Smooth muscle cell of the coronary artery (primary cell): ENCODE data around the gene SRSF6. TPM values are rescaled to one million over a fixed set of nuclear protein-coding genes. Genes with fewer than 3 reads are reported as not detected.

Experiments used
- total RNA-seq: library from RNA; depleted of rRNA; stranded (reverse); fragments of >200 nt; gene quantifications from 2 replicates; pipeline ENCODE4 v1.2.3, GENCODE V29; 2014; ENCODE audit warnings: low replicate concordance

SRSF6 gene
- 34.4 and 38.6 TPM in 2 replicates for total RNA-seq

DNA sequence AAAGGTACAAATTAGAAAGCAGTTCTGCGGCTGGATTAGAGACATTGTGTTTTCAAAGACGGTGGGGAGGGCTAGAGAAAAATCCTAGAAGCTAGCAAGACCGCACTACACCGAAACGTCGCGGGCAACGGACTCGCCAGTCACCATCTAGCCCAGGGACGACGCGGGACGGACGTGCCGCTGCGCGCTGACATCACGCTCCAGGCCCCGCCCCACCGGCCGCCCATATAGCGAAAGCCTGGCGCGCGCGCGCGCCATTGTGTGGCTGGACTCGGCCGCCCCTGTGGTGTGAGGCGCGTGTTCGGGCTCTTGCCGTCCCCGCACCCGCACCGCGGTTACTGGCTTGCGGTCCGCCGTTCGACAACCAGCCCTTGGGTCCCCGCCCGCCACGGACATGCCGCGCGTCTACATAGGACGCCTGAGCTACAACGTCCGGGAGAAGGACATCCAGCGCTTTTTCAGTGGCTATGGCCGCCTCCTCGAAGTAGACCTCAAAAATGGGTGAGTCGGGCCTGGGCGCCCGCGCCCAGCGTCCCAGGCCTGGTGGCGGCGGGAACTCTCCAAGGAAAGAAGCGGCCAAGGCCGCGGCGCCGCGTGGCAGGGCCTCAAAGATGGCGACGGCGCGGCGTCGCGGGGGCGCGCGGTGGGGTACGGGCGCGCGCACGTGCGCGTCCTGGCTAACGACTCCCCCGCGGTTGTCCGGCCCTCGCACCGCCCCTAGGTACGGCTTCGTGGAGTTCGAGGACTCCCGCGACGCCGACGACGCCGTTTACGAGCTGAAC lies at the start of gene SRSF6:
Gene SRSF6 (plus strand): TSS at position 257 of the 782 bp plus-strand sequence. CDS start 138 bp downstream, at position 395.

GRCh38 chr20:43507150-43508080 lies 49.7 kb downstream of the SRSF6 start, which contains the start of gene L3MBTL1:
L3MBTL1 (plus strand) TSS chr20:43507697; CDS start chr20:43513504, 5,807 bp downstream.

Other genes starting within 250 kb of the SRSF6 start
- 3.3 and 4.4 TPM in 2 replicates for gene L3MBTL1, start 49.8 kb downstream of the SRSF6 start, total RNA-seq
- 0.15 and 0.47 TPM in 2 replicates for gene SGK2, start 101.1 kb downstream of the SRSF6 start, total RNA-seq
- 40.1 and 49.6 TPM in 2 replicates for gene IFT52, start 133.0 kb downstream of the SRSF6 start, total RNA-seq
- 0.12 and 3.6 TPM in 2 replicates for gene MYBL2, start 209.2 kb downstream of the SRSF6 start, total RNA-seq